ENCODE measurements around the gene VPS35. TPM values are rescaled to one million over a fixed set of nuclear protein-coding genes. Genes with fewer than 3 reads are reported as not detected.

The VPS35 gene
- total and polyA plus RNA-seq, 2 of the 13 experiments (the other 11 are each of a cell fraction or from before 2014, with no cell fraction given) = 30.7 to 136 TPM

- peak; percentile 47 for TF ChIP-seq PAXIP1 (CRISPR knock-in tag; conservative IDR thresholded peaks at IDR 0.05)
- peak; percentile 96 for TF ChIP-seq ZNF629 (CRISPR knock-in tag; conservative IDR thresholded peaks at IDR 0.05)
- TF ChIP-seq ZMYM3 (CRISPR knock-in tag; IDR thresholded peaks at IDR 0.05) = 0 out of 2 replicates have a peak, but pooled peaks have one; percentile 32
- no peak for TF ChIP-seq CREBL2 (CRISPR knock-in tag; IDR thresholded peaks at IDR 0.05; ENCODE audit: borderline replicate concordance)
- TF ChIP-seq SMYD3 (CRISPR knock-in tag; IDR thresholded peaks at IDR 0.05) = no peak
- no peak for TF ChIP-seq SRSF4 (IDR thresholded peaks at IDR 0.05; ENCODE audit: low read depth, low read length, poor library complexity, severe bottlenecking)
- no peak for TF ChIP-seq CENPBD1 (CRISPR knock-in tag; IDR thresholded peaks at IDR 0.05; ENCODE audit: borderline replicate concordance, low read depth)
- TF ChIP-seq TBL1XR1 (IDR thresholded peaks at IDR 0.05; ENCODE audit: borderline replicate concordance, low read length, partially characterized antibody) = no peak
- no peak for TF ChIP-seq ZNF34 (CRISPR knock-in tag; IDR thresholded peaks at IDR 0.05; ENCODE audit: borderline replicate concordance)
- no peak for TF ChIP-seq ZNF572 (CRISPR knock-in tag; IDR thresholded peaks at IDR 0.05)
- TF ChIP-seq SOX6 (IDR thresholded peaks at IDR 0.05) = no peak
- peak; percentile 51; the same call in 1 of the 2 replicates for TF ChIP-seq SOX6 (CRISPR knock-in tag; IDR thresholded peaks at IDR 0.05)
- no peak for TF ChIP-seq KMT2A (CRISPR knock-in tag; IDR thresholded peaks at IDR 0.05)
- no peak for TF ChIP-seq ZNF282 (IDR thresholded peaks at IDR 0.05; ENCODE audit: partially characterized antibody)
- peak; percentile 47; the same call in 1 of the 2 replicates for TF ChIP-seq SAP130 (CRISPR knock-in tag; IDR thresholded peaks at IDR 0.05; ENCODE audit: low read depth)
- TF ChIP-seq NR2F6 (IDR thresholded peaks at IDR 0.05) = no peak
- TF ChIP-seq NR2F6 (CRISPR knock-in tag; IDR thresholded peaks at IDR 0.05) = peak; percentile 58
- TF ChIP-seq U2AF2 (IDR thresholded peaks at IDR 0.05; ENCODE audit: low read depth, low read length) = no peak
- TF ChIP-seq ZNF839 (CRISPR knock-in tag; IDR thresholded peaks at IDR 0.05; ENCODE audit: borderline replicate concordance) = no peak
- no peak for TF ChIP-seq CTCF (CRISPR knock-in tag; IDR thresholded peaks at IDR 0.05)
- TF ChIP-seq TEAD2 (CRISPR knock-in tag; IDR thresholded peaks at IDR 0.05) = no peak
These were observed 66.9 kb downstream of the VPS35 start (continued) for GRCh38 chr16:46621934-46622676.
